ENCODE data around the gene SLC35F5.

Gene SLC35F5

GRCh38 chr2:113756355-113757137, at the start of gene SLC35F5:
TSS of gene SLC35F5 (minus strand) at chr2:113756642. CDS start at chr2:113756409, 233 bp downstream.
- H3K27me3 ChIP-seq (ENCODE audit: control insufficient read depth in 2 of 2, insufficient read depth in 2 of 2, low read length in 2 of 2), result no peaks in the 10 kb centered on the region

GRCh38 chr2:113799375-113799774, 42.9 kb upstream of the SLC35F5 start:
- no peak overlapping the region for H3K9ac ChIP-seq (ENCODE audit: low read depth in 1 of 2, low read length in 2 of 2)
- H3K9me3 ChIP-seq (ENCODE audit: control insufficient read depth in 2 of 2, low read length in 2 of 2), result no peaks in the 10 kb centered on the region
- H3K27me3 ChIP-seq (ENCODE audit: control insufficient read depth in 2 of 2, insufficient read depth in 2 of 2, low read length in 2 of 2), result no peaks in the 10 kb centered on the region
- no peak overlapping the region for H3K27ac ChIP-seq (ENCODE audit: low read depth in 2 of 2, low read length in 2 of 2)
- no peak overlapping the region for H3K4me3 ChIP-seq (ENCODE audit: low read length in 2 of 2)
- H3K4me1 ChIP-seq (ENCODE audit: control insufficient read depth in 2 of 2, insufficient read depth in 2 of 2, low read length in 2 of 2), result no peaks in the 10 kb centered on the region
- no peaks in the 10 kb centered on the region for H3K36me3 ChIP-seq (ENCODE audit: control insufficient read depth in 2 of 2, insufficient read depth in 2 of 2, low read length in 2 of 2)

More at GRCh38 chr2:113756355-113757137, at the start of gene SLC35F5:
- Histone ChIP-seq H3K4me1 (ENCODE audit: control insufficient read depth in 2 of 2, insufficient read depth in 2 of 2, low read length in 2 of 2) (peaks cover 2 to 10% of the 10 kb centered on the region in 2 donors), H3K4me3 (ENCODE audit: low read length in 2 of 2) (peak within 1 kb of the TSS; percentile 80 to 96), H3K27ac (ENCODE audit: low read depth in 2 of 2, low read length in 2 of 2) (peak within 1 kb of the TSS; percentile 97 to 99), H3K9ac (ENCODE audit: low read depth in 1 of 2, low read length in 2 of 2) (peak within 1 kb of the TSS; percentile 92 to 99), H3K9me3 (ENCODE audit: control insufficient read depth in 2 of 2, low read length in 2 of 2) (no peaks in the 10 kb centered on the region), H3K36me3 (ENCODE audit: control insufficient read depth in 2 of 2, insufficient read depth in 2 of 2, low read length in 2 of 2) (no peaks in the 10 kb centered on the region)

- H3K9ac ChIP-seq (ENCODE audit: low read depth in 1 of 2, low read length in 2 of 2), result no peak overlapping the region
- no peaks in the 10 kb centered on the region for H3K27me3 ChIP-seq (ENCODE audit: control insufficient read depth in 2 of 2, insufficient read depth in 2 of 2, low read length in 2 of 2)
- peaks cover 0 to 2% of the 10 kb centered on the region in 2 donors for H3K4me1 ChIP-seq (ENCODE audit: control insufficient read depth in 2 of 2, insufficient read depth in 2 of 2, low read length in 2 of 2)
- no peaks in the 10 kb centered on the region for H3K36me3 ChIP-seq (ENCODE audit: control insufficient read depth in 2 of 2, insufficient read depth in 2 of 2, low read length in 2 of 2)
- H3K27ac ChIP-seq (ENCODE audit: low read depth in 2 of 2, low read length in 2 of 2), result no peak overlapping the region
- H3K9me3 ChIP-seq (ENCODE audit: control insufficient read depth in 2 of 2, low read length in 2 of 2), result no peaks in the 10 kb centered on the region
- no peak overlapping the region for H3K4me3 ChIP-seq (ENCODE audit: low read length in 2 of 2)
These were observed 40.8 kb upstream of the SLC35F5 start for GRCh38 chr2:113797237-113797636.

GRCh38 chr2:113796592-113797175, 40.2 kb upstream of the SLC35F5 start:
- H3K36me3 ChIP-seq (ENCODE audit: control insufficient read depth in 2 of 2, insufficient read depth in 2 of 2, low read length in 2 of 2), result no peaks in the 10 kb centered on the region
- H3K27ac ChIP-seq (ENCODE audit: low read depth in 2 of 2, low read length in 2 of 2), result no peak overlapping the region

GRCh38 chr2:113795405-113795920, 39.0 kb upstream of the SLC35F5 start:
- Histone ChIP-seq H3K27me3 (ENCODE audit: control insufficient read depth in 2 of 2, insufficient read depth in 2 of 2, low read length in 2 of 2) (no peaks in the 10 kb centered on the region), H3K36me3 (ENCODE audit: control insufficient read depth in 2 of 2, insufficient read depth in 2 of 2, low read length in 2 of 2) (no peaks in the 10 kb centered on the region), H3K4me1 (ENCODE audit: control insufficient read depth in 2 of 2, insufficient read depth in 2 of 2, low read length in 2 of 2) (peaks cover 3 to 4% of the 10 kb centered on the region in 2 donors), H3K9me3 (ENCODE audit: control insufficient read depth in 2 of 2, low read length in 2 of 2) (no peaks in the 10 kb centered on the region), H3K4me3 (ENCODE audit: low read length in 2 of 2) (no peak overlapping the region), H3K27ac (ENCODE audit: low read depth in 2 of 2, low read length in 2 of 2) (no peak overlapping the region), H3K9ac (ENCODE audit: low read depth in 1 of 2, low read length in 2 of 2) (no peak overlapping the region)

More at GRCh38 chr2:113796592-113797175, 40.2 kb upstream of the SLC35F5 start:
- Histone ChIP-seq H3K9me3 (ENCODE audit: control insufficient read depth in 2 of 2, low read length in 2 of 2) (no peaks in the 10 kb centered on the region), H3K4me1 (ENCODE audit: control insufficient read depth in 2 of 2, insufficient read depth in 2 of 2, low read length in 2 of 2) (peaks cover 3 to 4% of the 10 kb centered on the region in 2 donors), H3K4me3 (ENCODE audit: low read length in 2 of 2) (no peak overlapping the region), H3K27me3 (ENCODE audit: control insufficient read depth in 2 of 2, insufficient read depth in 2 of 2, low read length in 2 of 2) (no peaks in the 10 kb centered on the region), H3K9ac (ENCODE audit: low read depth in 1 of 2, low read length in 2 of 2) (no peak overlapping the region)

- H3K9me3 ChIP-seq (ENCODE audit: control insufficient read depth in 2 of 2, low read length in 2 of 2), result no peaks in the 10 kb centered on the region
- H3K27me3 ChIP-seq (ENCODE audit: control insufficient read depth in 2 of 2, insufficient read depth in 2 of 2, low read length in 2 of 2), result no peaks in the 10 kb centered on the region
- no peaks in the 10 kb centered on the region for H3K36me3 ChIP-seq (ENCODE audit: control insufficient read depth in 2 of 2, insufficient read depth in 2 of 2, low read length in 2 of 2)
- no peak overlapping the region for H3K4me3 ChIP-seq (ENCODE audit: low read length in 2 of 2)
- H3K4me1 ChIP-seq (ENCODE audit: control insufficient read depth in 2 of 2, insufficient read depth in 2 of 2, low read length in 2 of 2), result peaks cover 3 to 4% of the 10 kb centered on the region in 2 donors
- H3K9ac ChIP-seq (ENCODE audit: low read depth in 1 of 2, low read length in 2 of 2), result no peak overlapping the region
- no peak overlapping the region for H3K27ac ChIP-seq (ENCODE audit: low read depth in 2 of 2, low read length in 2 of 2)
These were observed 35.5 kb upstream of the SLC35F5 start for GRCh38 chr2:113791697-113792590.

- H3K27me3 ChIP-seq (ENCODE audit: control insufficient read depth in 2 of 2, insufficient read depth in 2 of 2, low read length in 2 of 2), result no peaks in the 10 kb centered on the region
- H3K4me1 ChIP-seq (ENCODE audit: control insufficient read depth in 2 of 2, insufficient read depth in 2 of 2, low read length in 2 of 2), result no peaks in the 10 kb centered on the region
- H3K4me3 ChIP-seq (ENCODE audit: low read length in 2 of 2), result no peak overlapping the region
- H3K9me3 ChIP-seq (ENCODE audit: control insufficient read depth in 2 of 2, low read length in 2 of 2), result no peaks in the 10 kb centered on the region
- no peaks in the 10 kb centered on the region for H3K36me3 ChIP-seq (ENCODE audit: control insufficient read depth in 2 of 2, insufficient read depth in 2 of 2, low read length in 2 of 2)
- no peak overlapping the region for H3K9ac ChIP-seq (ENCODE audit: low read depth in 1 of 2, low read length in 2 of 2)
- no peak overlapping the region for H3K27ac ChIP-seq (ENCODE audit: low read depth in 2 of 2, low read length in 2 of 2)
These were observed 28.6 kb upstream of the SLC35F5 start for GRCh38 chr2:113784823-113785744.

- Histone ChIP-seq H3K9me3 (ENCODE audit: control insufficient read depth in 2 of 2, low read length in 2 of 2) (no peaks in the 10 kb centered on the region), H3K36me3 (ENCODE audit: control insufficient read depth in 2 of 2, insufficient read depth in 2 of 2, low read length in 2 of 2) (no peaks in the 10 kb centered on the region), H3K27me3 (ENCODE audit: control insufficient read depth in 2 of 2, insufficient read depth in 2 of 2, low read length in 2 of 2) (no peaks in the 10 kb centered on the region), H3K4me1 (ENCODE audit: control insufficient read depth in 2 of 2, insufficient read depth in 2 of 2, low read length in 2 of 2) (peaks cover 2 to 7% of the 10 kb centered on the region in 2 donors), H3K27ac (ENCODE audit: low read depth in 2 of 2, low read length in 2 of 2) (no peak overlapping the region), H3K9ac (ENCODE audit: low read depth in 1 of 2, low read length in 2 of 2) (no peak overlapping the region), H3K4me3 (ENCODE audit: low read length in 2 of 2) (no peak overlapping the region)
These were observed 24.0 kb upstream of the SLC35F5 start for GRCh38 chr2:113780472-113780871.

- no peaks in the 10 kb centered on the region for H3K27me3 ChIP-seq (ENCODE audit: control insufficient read depth in 2 of 2, insufficient read depth in 2 of 2, low read length in 2 of 2)
- H3K4me3 ChIP-seq (ENCODE audit: low read length in 2 of 2), result no peak overlapping the region
- no peaks in the 10 kb centered on the region for H3K36me3 ChIP-seq (ENCODE audit: control insufficient read depth in 2 of 2, insufficient read depth in 2 of 2, low read length in 2 of 2)
- peaks cover 2 to 7% of the 10 kb centered on the region in 2 donors for H3K4me1 ChIP-seq (ENCODE audit: control insufficient read depth in 2 of 2, insufficient read depth in 2 of 2, low read length in 2 of 2)
- no peak overlapping the region for H3K9ac ChIP-seq (ENCODE audit: low read depth in 1 of 2, low read length in 2 of 2)
- H3K9me3 ChIP-seq (ENCODE audit: control insufficient read depth in 2 of 2, low read length in 2 of 2), result no peaks in the 10 kb centered on the region
- H3K27ac ChIP-seq (ENCODE audit: low read depth in 2 of 2, low read length in 2 of 2), result peak overlapping the region; percentile 29 to 69
These were observed 20.9 kb upstream of the SLC35F5 start for GRCh38 chr2:113777371-113777770.
